ENCODE results near the gene ZNF789. TPM values are rescaled to one million over a fixed set of nuclear protein-coding genes. Genes with fewer than 3 reads are reported as not detected.
"Not testable (repeated sequence)": the region's sequence is repeated elsewhere in the genome, so short reads cannot be mapped to it uniquely, and the experiment has no call there.

Gene ZNF789
- total and polyA plus RNA-seq, 3 experiments from 2014 or later = 6.1 to 12.5 (median 12.3) TPM

DNA sequence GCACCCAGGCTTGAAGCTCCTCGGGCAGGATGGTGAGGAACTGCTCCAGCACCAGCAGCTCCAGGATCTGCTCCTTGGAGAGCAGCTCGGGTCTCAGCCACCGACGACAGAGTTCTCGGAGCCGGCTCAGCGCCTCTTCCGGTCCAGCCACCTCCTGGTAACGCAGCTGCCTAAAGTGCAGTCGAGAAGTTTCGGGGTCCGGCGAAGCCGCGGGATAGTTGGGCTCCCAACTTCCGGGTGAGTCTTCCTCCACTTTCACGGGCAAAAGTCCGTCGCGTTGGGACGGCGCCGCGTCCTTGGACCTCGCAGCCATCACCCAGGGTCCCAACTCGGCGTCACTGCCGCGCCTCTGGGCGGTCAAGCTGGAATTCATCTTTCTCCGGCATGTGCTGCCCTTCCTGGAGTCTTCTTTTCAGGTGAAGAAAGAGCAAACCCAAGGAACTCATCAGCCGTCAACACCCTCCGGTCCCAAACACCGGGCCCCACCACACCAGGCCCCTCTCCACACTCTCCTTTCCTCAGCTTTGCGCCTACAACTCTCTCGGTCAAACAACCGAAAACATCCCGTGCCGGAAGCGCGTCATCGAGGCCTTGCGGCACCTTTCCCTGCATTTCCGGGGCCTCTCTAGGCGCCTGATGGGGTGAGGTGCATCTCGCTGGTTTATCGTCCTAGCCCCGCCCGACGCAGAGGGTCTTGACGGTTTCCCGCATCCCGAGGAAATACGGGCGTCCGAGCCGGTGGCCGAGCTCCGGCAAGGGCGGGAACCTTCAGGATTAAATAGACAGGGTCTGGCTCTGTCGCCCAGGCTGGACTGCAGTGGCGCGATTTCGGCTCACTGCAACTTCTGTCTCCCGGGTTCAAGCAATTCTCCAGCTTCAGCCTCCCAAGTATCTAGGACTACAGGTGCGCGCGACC is 27.3 kb downstream of the ZNF789 start, which contains the start of gene ZNF394:
Gene ZNF394, minus strand, starts transcription at position 561 of the 916 bp plus-strand sequence. Its CDS starts 188 bp downstream, at position 373.
- peaks cover 5% of the 10 kb centered on the region for H3K36me3 ChIP-seq (ENCODE audit: insufficient read depth, low read length)
- H3K9me3 Mint-ChIP-seq = no peaks in the 10 kb centered on the region
- H3K27ac ChIP-seq (ENCODE audit: low read depth, low read length) = peak within 1 kb of the TSS; percentile 99
- DNase-seq = peak; percentile 83 to 93 (median 84)
- H3K4me3 ChIP-seq (ENCODE audit: low read length) = peak within 1 kb of the TSS; percentile 98
- ChIA-PET POLR2A (interaction anchor here (0.5 to 1.9 kb wide), 13 partner anchors 26 to 124 kb away, joined by 3 to 24 read pairs (median 4); partner anchors contain the start of genes BUD31, FAM200A, PDAP1 and PTCD1), CTCF (interaction anchor here (1.0 to 2.0 kb wide), 4 partner anchors 26 to 117 kb away, joined by 3 to 7 read pairs (median 5); partner anchors contain the start of gene ZNF655)
- H3K4me3 Mint-ChIP-seq = peak within 1 kb of the TSS; percentile 94 to 100 (median 99)
- H3K27me3 Mint-ChIP-seq = no peaks in the 10 kb centered on the region
- H3K4me1 Mint-ChIP-seq = peaks cover 21 to 50% (median 46%) of the 10 kb centered on the region in 3 donors
- H3K4me1 ChIP-seq (ENCODE audit: insufficient read depth, low read length) = peaks cover 29% of the 10 kb centered on the region
- H3K36me3 Mint-ChIP-seq = peaks cover 7 to 44% (median 11%) of the 10 kb centered on the region in 3 donors
- peak within 1 kb of the TSS; percentile 90 to 100 (median 99) for H3K27ac Mint-ChIP-seq
- no peaks in the 10 kb centered on the region for H3K9me3 ChIP-seq (ENCODE audit: low read length)
- no peaks in the 10 kb centered on the region for H3K27me3 ChIP-seq (ENCODE audit: insufficient read depth, low read length, poor library complexity, severe bottlenecking)

- CTCF ChIA-PET = interaction anchor here (1.6 to 2.0 kb wide), 3 partner anchors 27 to 117 kb away, joined by 4 to 7 read pairs (median 6); partner anchors contain the start of gene ZNF655
- Histone ChIP-seq H3K36me3 (ENCODE audit: insufficient read depth, low read length) (peaks cover 5% of the 10 kb centered on the region), H3K27me3 (ENCODE audit: insufficient read depth, low read length, poor library complexity, severe bottlenecking) (no peaks in the 10 kb centered on the region), H3K4me3 (ENCODE audit: low read length) (peak overlapping the region; percentile 98), H3K27ac (ENCODE audit: low read depth, low read length) (peak overlapping the region; percentile 99), H3K4me1 (ENCODE audit: insufficient read depth, low read length) (peaks cover 34% of the 10 kb centered on the region), H3K9me3 (ENCODE audit: low read length) (no peaks in the 10 kb centered on the region)
- H3K9me3 Mint-ChIP-seq = no peaks in the 10 kb centered on the region
- POLR2A ChIA-PET = interaction anchor here (0.5 to 1.9 kb wide), 12 partner anchors 34 to 125 kb away, joined by 3 to 24 read pairs (median 4); partner anchors contain the start of genes BUD31, FAM200A, PDAP1 and PTCD1
- H3K4me3 Mint-ChIP-seq = peak overlapping the region; percentile 94 to 100 (median 99)
- DNase-seq = no peak
- peak overlapping the region; percentile 90 to 100 (median 99) for H3K27ac Mint-ChIP-seq
- peaks cover 25 to 57% (median 50%) of the 10 kb centered on the region in 3 donors for H3K4me1 Mint-ChIP-seq
- H3K27me3 Mint-ChIP-seq = no peaks in the 10 kb centered on the region
- H3K36me3 Mint-ChIP-seq = peaks cover 7 to 41% (median 11%) of the 10 kb centered on the region in 3 donors
Measured at GRCh38 chr7:99500637-99501009, 27.9 kb downstream of the ZNF789 start.

GRCh38 chr7:99501236-99501635 is 28.5 kb downstream of the ZNF789 start:
- DNase-seq; H3K9me3 ChIP-seq (ENCODE audit: low read length); H3K27ac ChIP-seq (ENCODE audit: low read depth, low read length); H3K27me3 Mint-ChIP-seq; H3K9me3 Mint-ChIP-seq; H3K4me3 ChIP-seq (ENCODE audit: low read length); H3K36me3 ChIP-seq (ENCODE audit: insufficient read depth, low read length); H3K27me3 ChIP-seq (ENCODE audit: insufficient read depth, low read length, poor library complexity, severe bottlenecking): not testable (repeated sequence)
- POLR2A ChIA-PET = interaction anchor here (0.6 to 1.1 kb wide), 2 partner anchors 57 to 124 kb away, joined by 3 to 4 read pairs; no protein-coding TSS in a partner anchor
- Mint-ChIP-seq H3K36me3 (peaks cover 7 to 38% (median 8%) of the 10 kb centered on the region in 3 donors), H3K4me3 (peak overlapping the region; percentile 94 to 100 (median 99)), H3K4me1 (peaks cover 28 to 60% (median 54%) of the 10 kb centered on the region in 3 donors), H3K27ac (peak overlapping the region in 4 of 8 donors; percentile 40 to 90 (median 59))
- CTCF ChIA-PET = interaction anchor here (2.0 kb wide), 1 partner anchor 27 kb away, joined by 6 read pairs; no protein-coding TSS in a partner anchor
- peaks cover 38% of the 10 kb centered on the region for H3K4me1 ChIP-seq (ENCODE audit: insufficient read depth, low read length)

DNA sequence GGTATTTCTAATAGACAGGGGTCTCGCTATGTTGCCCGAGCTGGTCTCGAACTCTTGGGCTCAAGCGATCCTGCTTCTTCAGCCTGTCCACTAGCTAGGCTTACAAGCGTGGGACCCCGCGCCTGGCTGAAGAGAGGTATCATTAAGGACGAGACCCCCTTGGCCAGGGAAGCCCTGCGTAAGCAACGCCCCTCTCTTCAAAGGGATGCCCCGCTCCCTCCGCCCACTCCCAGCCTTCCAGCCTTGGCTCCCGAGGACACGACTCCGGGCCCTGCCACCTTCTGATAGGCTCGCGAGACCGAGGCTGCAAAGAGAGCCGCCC is 31.6 kb downstream of the ZNF789 start:
- Mint-ChIP-seq H3K36me3 (peaks cover 0 to 22% (median 0%) of the 10 kb centered on the region in 3 donors), H3K27me3 (peaks cover 0 to 3% of the 10 kb centered on the region in 2 donors), H3K4me3 (peak overlapping the region; percentile 94 to 100 (median 97)), H3K4me1 (peaks cover 23 to 51% (median 41%) of the 10 kb centered on the region in 3 donors), H3K27ac (peak overlapping the region; percentile 92 to 100 (median 99)), H3K9me3 (no peaks in the 10 kb centered on the region)
- POLR2A ChIA-PET = interaction anchor here (0.5 to 3.3 kb wide), 13 partner anchors 8 to 1082 kb away, joined by 3 to 34 read pairs (median 5); partner anchors contain the start of genes ATP5MF, BUD31, CPSF4 and FAM200A
- peak overlapping the region; percentile 94 for H3K4me3 ChIP-seq (ENCODE audit: low read length)
- H3K9me3 ChIP-seq (ENCODE audit: low read length) = no peaks in the 10 kb centered on the region
- peak overlapping the region; percentile 75 for H3K27ac ChIP-seq (ENCODE audit: low read depth, low read length)
- no peaks in the 10 kb centered on the region for H3K36me3 ChIP-seq (ENCODE audit: insufficient read depth, low read length)
- H3K4me1 ChIP-seq (ENCODE audit: insufficient read depth, low read length) = peaks cover 26% of the 10 kb centered on the region
- no peak for DNase-seq
- H3K27me3 ChIP-seq (ENCODE audit: insufficient read depth, low read length, poor library complexity, severe bottlenecking) = no peaks in the 10 kb centered on the region
- CTCF ChIA-PET = interaction anchor here (0.7 to 2.0 kb wide), 7 partner anchors 10 to 96 kb away, joined by 3 to 6 read pairs (median 3); partner anchors contain the start of genes BUD31, PDAP1 and ZNF655

GRCh38 chr7:99504603-99505323 is 32.1 kb downstream of the ZNF789 start, which contains the start of gene ZKSCAN5:
Gene ZKSCAN5, plus strand, starts transcription at chr7:99504662. Its CDS starts 1,383 bp downstream, at chr7:99506045.
- POLR2A ChIA-PET = interaction anchor here (0.5 to 3.3 kb wide), 14 partner anchors 9 to 1081 kb away, joined by 3 to 34 read pairs (median 6); partner anchors contain the start of genes ATP5MF, BUD31, CPSF4 and FAM200A
- peak; percentile 95 to 98 (median 97) for DNase-seq
- no peaks in the 10 kb centered on the region for H3K36me3 ChIP-seq (ENCODE audit: insufficient read depth, low read length)
- Mint-ChIP-seq H3K36me3 (peaks cover 0 to 18% (median 0%) of the 10 kb centered on the region in 3 donors), H3K27ac (peak within 1 kb of the TSS; percentile 92 to 100 (median 99)), H3K27me3 (peaks cover 0 to 3% of the 10 kb centered on the region in 2 donors), H3K4me3 (peak within 1 kb of the TSS; percentile 94 to 100 (median 97)), H3K9me3 (no peaks in the 10 kb centered on the region), H3K4me1 (peaks cover 23 to 49% (median 38%) of the 10 kb centered on the region in 3 donors)
- peak within 1 kb of the TSS; percentile 94 for H3K4me3 ChIP-seq (ENCODE audit: low read length)
- H3K27ac ChIP-seq (ENCODE audit: low read depth, low read length) = peak within 1 kb of the TSS; percentile 75
- peaks cover 26% of the 10 kb centered on the region for H3K4me1 ChIP-seq (ENCODE audit: insufficient read depth, low read length)
- no peaks in the 10 kb centered on the region for H3K27me3 ChIP-seq (ENCODE audit: insufficient read depth, low read length, poor library complexity, severe bottlenecking)
- H3K9me3 ChIP-seq (ENCODE audit: low read length) = no peaks in the 10 kb centered on the region
- CTCF ChIA-PET = interaction anchor here (0.7 to 2.0 kb wide), 8 partner anchors 9 to 96 kb away, joined by 3 to 6 read pairs (median 3); partner anchors contain the start of genes ATP5MF, BUD31, PDAP1 and ZNF655

- Histone ChIP-seq H3K4me3 (ENCODE audit: low read length) (peak overlapping the region; percentile 94), H3K4me1 (ENCODE audit: insufficient read depth, low read length) (peaks cover 26% of the 10 kb centered on the region), H3K27me3 (ENCODE audit: insufficient read depth, low read length, poor library complexity, severe bottlenecking) (no peaks in the 10 kb centered on the region), H3K9me3 (ENCODE audit: low read length) (no peaks in the 10 kb centered on the region), H3K36me3 (ENCODE audit: insufficient read depth, low read length) (no peaks in the 10 kb centered on the region), H3K27ac (ENCODE audit: low read depth, low read length) (peak overlapping the region; percentile 75)
- H3K27ac Mint-ChIP-seq = peak overlapping the region; percentile 92 to 100 (median 99)
- POLR2A ChIA-PET = interaction anchor here (0.6 to 3.3 kb wide), 11 partner anchors 9 to 1081 kb away, joined by 3 to 34 read pairs (median 6); partner anchors contain the start of genes ATP5MF, CPSF4, FAM200A and FBXO24
- no peak for DNase-seq
- H3K4me3 Mint-ChIP-seq = peak overlapping the region; percentile 94 to 100 (median 97)
- peaks cover 21 to 44% (median 38%) of the 10 kb centered on the region in 3 donors for H3K4me1 Mint-ChIP-seq
- H3K27me3 Mint-ChIP-seq = peaks cover 0 to 3% of the 10 kb centered on the region in 2 donors
- peaks cover 0 to 13% (median 0%) of the 10 kb centered on the region in 3 donors for H3K36me3 Mint-ChIP-seq
- CTCF ChIA-PET = interaction anchor here (0.9 to 2.0 kb wide), 6 partner anchors 9 to 97 kb away, joined by 3 to 6 read pairs (median 3); partner anchors contain the start of genes ATP5MF, BUD31, PDAP1 and ZNF655
- H3K9me3 Mint-ChIP-seq = no peaks in the 10 kb centered on the region
Measured at GRCh38 chr7:99505324-99505662, 32.6 kb downstream of the ZNF789 start.

DNA sequence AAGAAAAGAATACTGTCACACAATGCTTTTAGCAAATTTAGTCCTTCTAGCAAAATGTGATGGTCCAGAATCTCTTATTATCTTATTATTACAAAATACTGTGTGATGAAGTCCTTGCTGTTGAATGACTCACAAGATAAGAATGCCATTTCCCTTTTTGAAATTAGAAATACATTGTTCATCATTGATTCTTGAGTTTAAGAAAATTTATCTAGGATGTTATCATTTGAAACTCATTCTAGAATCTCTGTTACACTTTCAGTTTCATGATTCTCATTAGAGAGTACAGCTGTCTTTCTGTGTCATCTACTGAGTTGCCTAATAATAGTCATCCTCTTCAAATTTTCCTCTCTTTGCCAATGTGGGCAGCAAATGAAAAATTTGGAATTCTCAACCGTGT is 41.4 kb downstream of the ZNF789 start:
- DNase-seq = no peak
- no peaks in the 10 kb centered on the region for H3K27me3 Mint-ChIP-seq
- no peaks in the 10 kb centered on the region for H3K27me3 ChIP-seq (ENCODE audit: insufficient read depth, low read length, poor library complexity, severe bottlenecking)
- H3K27ac Mint-ChIP-seq = no peak overlapping the region
- no peaks in the 10 kb centered on the region for H3K9me3 ChIP-seq (ENCODE audit: low read length)
- H3K9me3 Mint-ChIP-seq = no peaks in the 10 kb centered on the region
- CTCF ChIA-PET = interaction anchor here (0.7 kb wide), 1 partner anchor 9 kb away, joined by 3 read pairs; the partner anchor contains the start of gene ZKSCAN5
- H3K4me1 Mint-ChIP-seq = peaks cover 8 to 11% (median 10%) of the 10 kb centered on the region in 3 donors
- peaks cover 12% of the 10 kb centered on the region for H3K36me3 ChIP-seq (ENCODE audit: insufficient read depth, low read length)
- H3K36me3 Mint-ChIP-seq = peaks cover 5 to 56% (median 19%) of the 10 kb centered on the region in 3 donors
- no peak overlapping the region for H3K4me3 Mint-ChIP-seq
- POLR2A ChIA-PET = no interaction called here
- no peaks in the 10 kb centered on the region for H3K4me1 ChIP-seq (ENCODE audit: insufficient read depth, low read length)
- no peak overlapping the region for H3K4me3 ChIP-seq (ENCODE audit: low read length)
- no peak overlapping the region for H3K27ac ChIP-seq (ENCODE audit: low read depth, low read length)
